ENCODE results near the gene METTL9.
"Not testable (repeated sequence)": the region's sequence is repeated elsewhere in the genome, so short reads cannot be mapped to it uniquely, and the experiment has no call there.

The METTL9 gene

GRCh38 chr16:21631951-21632575 is 32.7 kb downstream of the METTL9 start:
- DNase-seq; H3K27ac ChIP-seq; H3K4me1 ChIP-seq; H3K9me3 ChIP-seq; H3K4me3 ChIP-seq; H3K27me3 ChIP-seq; intact Hi-C loops (cut with DNase I; ENCODE audit: low total_unique reads): not testable (repeated sequence)
- H3K36me3 ChIP-seq = peaks cover 18 to 57% (median 25%) of the 10 kb centered on the region in 3 donors

DNA sequence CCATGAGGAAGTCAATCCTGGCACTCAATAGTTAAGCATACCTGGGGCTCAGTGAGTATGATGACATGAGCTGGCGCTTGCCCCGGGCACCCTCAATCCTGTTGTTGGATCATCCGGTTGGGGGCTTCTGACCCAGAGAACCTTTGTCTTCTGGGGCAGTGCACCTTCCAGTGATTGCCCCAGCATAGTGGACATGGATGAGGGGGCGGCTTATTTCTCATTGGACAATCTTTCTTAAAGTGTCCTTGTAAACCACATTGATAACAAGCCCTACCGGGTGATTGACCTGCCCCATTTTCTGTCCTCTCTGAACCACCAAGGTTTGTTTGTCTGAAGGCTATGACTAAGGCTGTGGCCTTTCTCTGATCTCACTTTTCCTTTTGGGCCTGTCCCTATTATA is 34.8 kb downstream of the METTL9 start:
- TF ChIP-seq, protein P1, sequence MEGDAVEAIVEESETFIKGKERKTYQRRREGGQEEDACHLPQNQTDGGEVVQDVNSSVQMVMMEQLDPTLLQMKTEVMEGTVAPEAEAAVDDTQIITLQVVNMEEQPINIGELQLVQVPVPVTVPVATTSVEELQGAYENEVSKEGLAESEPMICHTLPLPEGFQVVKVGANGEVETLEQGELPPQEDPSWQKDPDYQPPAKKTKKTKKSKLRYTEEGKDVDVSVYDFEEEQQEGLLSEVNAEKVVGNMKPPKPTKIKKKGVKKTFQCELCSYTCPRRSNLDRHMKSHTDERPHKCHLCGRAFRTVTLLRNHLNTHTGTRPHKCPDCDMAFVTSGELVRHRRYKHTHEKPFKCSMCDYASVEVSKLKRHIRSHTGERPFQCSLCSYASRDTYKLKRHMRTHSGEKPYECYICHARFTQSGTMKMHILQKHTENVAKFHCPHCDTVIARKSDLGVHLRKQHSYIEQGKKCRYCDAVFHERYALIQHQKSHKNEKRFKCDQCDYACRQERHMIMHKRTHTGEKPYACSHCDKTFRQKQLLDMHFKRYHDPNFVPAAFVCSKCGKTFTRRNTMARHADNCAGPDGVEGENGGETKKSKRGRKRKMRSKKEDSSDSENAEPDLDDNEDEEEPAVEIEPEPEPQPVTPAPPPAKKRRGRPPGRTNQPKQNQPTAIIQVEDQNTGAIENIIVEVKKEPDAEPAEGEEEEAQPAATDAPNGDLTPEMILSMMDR (IDR thresholded peaks at IDR 0.05) = no peak
- no peaks in the 10 kb centered on the region for H3K27me3 ChIP-seq
- H3K9me3 ChIP-seq = no peaks in the 10 kb centered on the region
- H3K4me3 ChIP-seq = no peak overlapping the region
- no peaks in the 10 kb centered on the region for H3K4me1 ChIP-seq
- peaks cover 11 to 47% (median 28%) of the 10 kb centered on the region in 3 donors for H3K36me3 ChIP-seq
- intact Hi-C loops (cut with DNase I; ENCODE audit: low total_unique reads) = no loop called here
- DNase-seq = no peak
- no peak overlapping the region for H3K27ac ChIP-seq

GRCh38 chr16:21635694-21636093 is 36.3 kb downstream of the METTL9 start:
- intact Hi-C loops (cut with DNase I; ENCODE audit: low total_unique reads) = not testable (repeated sequence)

GRCh38 chr16:21637032-21637968 is 37.9 kb downstream of the METTL9 start:
- no peak for DNase-seq
- H3K27me3 ChIP-seq = no peaks in the 10 kb centered on the region
- intact Hi-C loops (cut with DNase I; ENCODE audit: low total_unique reads) = no loop called here
- H3K4me3 ChIP-seq = no peak overlapping the region
- peaks cover 0 to 34% (median 10%) of the 10 kb centered on the region in 3 donors for H3K36me3 ChIP-seq
- H3K4me1 ChIP-seq = no peaks in the 10 kb centered on the region
- TF ChIP-seq, protein P1 (IDR thresholded peaks at IDR 0.05) = no peak
- H3K27ac ChIP-seq = no peak overlapping the region
- H3K9me3 ChIP-seq = no peaks in the 10 kb centered on the region

More at GRCh38 chr16:21635694-21636093, 36.3 kb downstream of the METTL9 start:
- H3K4me3 ChIP-seq, H3K27ac ChIP-seq, H3K4me1 ChIP-seq, H3K27me3 ChIP-seq, DNase-seq, H3K9me3 ChIP-seq: not testable (repeated sequence)
- peaks cover 0 to 34% (median 13%) of the 10 kb centered on the region in 3 donors for H3K36me3 ChIP-seq

DNA sequence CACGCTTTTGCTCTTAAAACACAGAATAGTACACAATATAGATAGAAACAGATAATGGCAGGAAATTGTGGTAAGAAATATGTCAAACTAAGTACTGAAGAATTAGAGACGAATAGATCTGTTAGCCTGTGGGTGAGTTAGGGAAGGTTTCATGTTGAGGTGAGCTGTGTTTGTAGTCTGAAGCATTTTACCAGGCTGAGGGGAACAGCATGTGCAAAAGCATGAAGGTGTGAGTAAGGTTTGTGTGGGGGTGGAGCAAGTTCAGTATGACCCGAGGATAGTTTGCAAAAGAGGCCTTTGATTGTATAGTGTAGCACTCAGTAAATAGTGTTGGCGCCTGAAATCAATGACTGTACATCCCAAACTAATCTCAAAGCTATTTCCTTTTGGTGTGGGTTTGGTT is 39.2 kb downstream of the METTL9 start:
- intact Hi-C loops (cut with DNase I; ENCODE audit: low total_unique reads) = no loop called here
- no peaks in the 10 kb centered on the region for H3K27me3 ChIP-seq
- no peak overlapping the region for H3K4me3 ChIP-seq
- H3K36me3 ChIP-seq = peaks cover 0 to 34% (median 10%) of the 10 kb centered on the region in 3 donors
- TF ChIP-seq, protein P1 (IDR thresholded peaks at IDR 0.05) = no peak
- H3K9me3 ChIP-seq = no peaks in the 10 kb centered on the region
- no peak for DNase-seq
- H3K4me1 ChIP-seq = no peaks in the 10 kb centered on the region
- no peak overlapping the region for H3K27ac ChIP-seq

DNA sequence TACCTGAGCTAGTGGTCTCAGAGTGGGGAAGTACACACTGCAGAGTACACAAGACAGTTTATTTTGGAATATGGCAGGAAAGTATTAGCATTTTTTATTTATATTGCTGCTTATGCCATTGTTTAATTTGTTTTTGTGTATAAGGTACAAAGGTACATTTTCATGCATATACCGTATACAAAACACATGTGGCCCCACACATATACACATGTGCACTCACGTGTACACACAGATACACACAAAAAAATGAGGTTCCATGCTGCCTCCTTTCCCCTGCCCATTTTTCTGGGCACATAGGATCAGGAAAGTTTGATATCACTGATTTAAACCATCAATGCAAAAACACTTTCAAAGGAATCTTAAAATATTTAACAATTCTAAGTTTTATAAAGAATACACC is 40.1 kb downstream of the METTL9 start:
- intact Hi-C loops (cut with DNase I; ENCODE audit: low total_unique reads) = no loop called here
- Histone ChIP-seq H3K9me3 (no peaks in the 10 kb centered on the region), H3K4me1 (no peaks in the 10 kb centered on the region), H3K4me3 (no peak overlapping the region), H3K27me3 (no peaks in the 10 kb centered on the region), H3K27ac (no peak overlapping the region), H3K36me3 (peaks cover 0 to 27% (median 7%) of the 10 kb centered on the region in 3 donors)
- DNase-seq = no peak
- TF ChIP-seq, protein P1 (IDR thresholded peaks at IDR 0.05) = no peak

Measured in tibial artery (tissue), 4 donors.